ENCODE results near the gene GPR17. TPM values are rescaled to one million over a fixed set of nuclear protein-coding genes. Genes with fewer than 3 reads are reported as not detected.

The GPR17 gene
- total and polyA plus RNA-seq, 2 experiments from 2014 or later, result not detected

- H3K27me3 Mint-ChIP-seq (ENCODE audit: insufficient read depth, low read depth, poor library complexity), result peaks cover 15% of the 10 kb centered on the region
- no peak overlapping the region for H2AFZ ChIP-seq
- H3K27me3 ChIP-seq (ENCODE audit: insufficient read depth), result no peaks in the 10 kb centered on the region
- no peak overlapping the region for H3K4me2 ChIP-seq
- H4K20me1 ChIP-seq (replicated peaks; ENCODE audit: insufficient read depth), result no peaks in the 10 kb centered on the region
- H3K4me3 Mint-ChIP-seq, result no peak overlapping the region
- DNase-seq (ENCODE audit: low spot score) (no peak), ATAC-seq (0 out of 3 replicates have a peak, but pooled peaks have one; percentile 37)
- no peaks in the 10 kb centered on the region for H3K4me1 Mint-ChIP-seq
- no peaks in the 10 kb centered on the region for H3F3A ChIP-seq (replicated peaks; ENCODE audit: low read depth)
- no peaks in the 10 kb centered on the region for H3K4me1 ChIP-seq (ENCODE audit: insufficient read depth)
- no peak for TF ChIP-seq CREB1 (CRISPR knock-in tag; IDR thresholded peaks at IDR 0.05; ENCODE audit: low read depth)
- TF ChIP-seq ZNF462 (CRISPR knock-in tag; IDR thresholded peaks at IDR 0.05), result no peak
- TF ChIP-seq POLR2AphosphoS5 (IDR thresholded peaks at IDR 0.05; ENCODE audit: low read depth), result no peak
- no peak for TF ChIP-seq CTCF (conservative IDR thresholded peaks at IDR 0.05; ENCODE audit: low read depth in 2 of 2)
- no peak for TF ChIP-seq NANOG (IDR thresholded peaks at IDR 0.05; ENCODE audit: borderline replicate concordance)
- TF ChIP-seq REST (IDR thresholded peaks at IDR 0.05; ENCODE audit: unreplicated experiment), result no peak
- H3K36me3 ChIP-seq (ENCODE audit: insufficient read depth), result no peaks in the 10 kb centered on the region
- H3K36me3 Mint-ChIP-seq (ENCODE audit: low read depth), result no peaks in the 10 kb centered on the region; the same call in 2 of the 3 replicates
- no peak overlapping the region for H3K4me3 ChIP-seq
- no peaks in the 10 kb centered on the region for H3K79me2 ChIP-seq (replicated peaks; ENCODE audit: insufficient read depth)
- H3K27ac Mint-ChIP-seq, result no peak overlapping the region
- peaks cover 5% of the 10 kb centered on the region; the same call in 1 of the 3 replicates for H3K9me3 Mint-ChIP-seq
- no peak overlapping the region for H3K27ac ChIP-seq (ENCODE audit: low read depth)
- peaks cover 3% of the 10 kb centered on the region; the same call in 1 of the 2 replicates for H3K9me2 ChIP-seq (ENCODE audit: insufficient read depth)
Measured at GRCh38 chr2:127611076-127611925, 34.7 kb upstream of the GPR17 start.

Data from GM23338 (cell line).